Epithelial cell of esophagus (primary cell): ENCODE data around the gene NDUFV3.
"Not testable (repeated sequence)": the region's sequence is repeated elsewhere in the genome, so short reads cannot be mapped to it uniquely, and the experiment has no call there.

Source experiments
- DNase-seq: peaks from one replicate; pipeline ENCODE4 v3.0.0; 2010; ENCODE audit warnings: low read depth
- H3K4me3 ChIP-seq: 2 replicates; pipeline ENCODE4 v1.5.1; 2011; ENCODE audit warnings: mild to moderate bottlenecking, low read length, control low read depth
- TF ChIP-seq, protein P1 (sequence below): IDR thresholded peaks from 2 replicates; pipeline ENCODE4 v1.5.1; 2011; ENCODE audit warnings: low read depth, mild to moderate bottlenecking, low read length, control low read depth, inconsistent platforms; ENCODE audit not compliant: insufficient read depth; ENCODE audit errors: missing control alignments

The NDUFV3 gene

GRCh38 chr21:42922918-42923317, 29.8 kb downstream of the NDUFV3 start:
- H3K4me3 ChIP-seq, result no peak overlapping the region
- DNase-seq, result no peak
- TF ChIP-seq, protein P1, sequence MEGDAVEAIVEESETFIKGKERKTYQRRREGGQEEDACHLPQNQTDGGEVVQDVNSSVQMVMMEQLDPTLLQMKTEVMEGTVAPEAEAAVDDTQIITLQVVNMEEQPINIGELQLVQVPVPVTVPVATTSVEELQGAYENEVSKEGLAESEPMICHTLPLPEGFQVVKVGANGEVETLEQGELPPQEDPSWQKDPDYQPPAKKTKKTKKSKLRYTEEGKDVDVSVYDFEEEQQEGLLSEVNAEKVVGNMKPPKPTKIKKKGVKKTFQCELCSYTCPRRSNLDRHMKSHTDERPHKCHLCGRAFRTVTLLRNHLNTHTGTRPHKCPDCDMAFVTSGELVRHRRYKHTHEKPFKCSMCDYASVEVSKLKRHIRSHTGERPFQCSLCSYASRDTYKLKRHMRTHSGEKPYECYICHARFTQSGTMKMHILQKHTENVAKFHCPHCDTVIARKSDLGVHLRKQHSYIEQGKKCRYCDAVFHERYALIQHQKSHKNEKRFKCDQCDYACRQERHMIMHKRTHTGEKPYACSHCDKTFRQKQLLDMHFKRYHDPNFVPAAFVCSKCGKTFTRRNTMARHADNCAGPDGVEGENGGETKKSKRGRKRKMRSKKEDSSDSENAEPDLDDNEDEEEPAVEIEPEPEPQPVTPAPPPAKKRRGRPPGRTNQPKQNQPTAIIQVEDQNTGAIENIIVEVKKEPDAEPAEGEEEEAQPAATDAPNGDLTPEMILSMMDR, result no peak

GRCh38 chr21:42923553-42924432, 30.7 kb downstream of the NDUFV3 start:
- DNase-seq, result peak; percentile 86
- no peak overlapping the region for H3K4me3 ChIP-seq
- TF ChIP-seq, protein P1, result peak; percentile 91

GRCh38 chr21:42924433-42924751, 31.3 kb downstream of the NDUFV3 start:
- DNase-seq, result no peak
- TF ChIP-seq, protein P1, result no peak
- H3K4me3 ChIP-seq, result no peak overlapping the region

- H3K4me3 ChIP-seq, result no peak within 1 kb of the TSS
- DNase-seq, result no peak
- TF ChIP-seq, protein P1, result no peak
These were observed 32.2 kb downstream of the NDUFV3 start, which contains the start of gene ERVH48-1 for GRCh38 chr21:42925114-42925926. Gene ERVH48-1, minus strand, starts transcription at chr21:42925630. Its CDS starts 6,624 bp downstream, at chr21:42919006.

DNA sequence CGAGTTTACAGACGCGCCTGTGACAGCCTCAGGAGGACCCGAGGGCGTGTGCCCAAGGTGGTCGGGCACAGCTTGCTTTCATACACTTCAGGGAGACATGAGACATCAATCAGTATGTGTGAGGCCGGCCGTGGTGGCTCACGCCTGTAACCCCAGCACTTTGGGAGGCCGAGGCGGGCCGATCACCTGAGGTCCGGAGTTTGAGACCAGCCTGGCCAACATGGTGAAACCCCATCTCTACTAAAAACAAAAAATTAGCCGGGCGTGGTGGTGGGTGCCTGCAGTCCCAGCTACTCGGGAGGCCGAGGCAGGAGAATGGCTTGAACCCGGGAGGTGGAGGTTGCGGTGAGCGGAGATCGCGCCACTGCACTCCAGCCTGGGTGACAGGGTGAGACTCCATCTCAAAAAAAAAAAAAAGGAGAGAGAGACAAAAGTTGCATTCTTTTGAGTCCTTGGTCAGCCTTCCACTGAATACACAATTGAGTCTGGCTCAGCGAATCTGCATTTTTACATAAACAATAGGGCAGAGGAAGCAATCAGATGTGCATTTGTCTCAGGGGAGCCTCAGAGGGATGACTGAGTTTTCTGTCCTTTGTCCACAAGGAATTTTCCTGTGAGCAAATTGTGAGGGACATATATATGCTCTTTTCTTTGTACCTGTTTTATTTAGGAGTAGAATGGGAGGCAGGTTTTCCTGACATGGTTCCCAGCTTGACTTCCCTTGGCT, 34.5 kb downstream of the NDUFV3 start:
- not testable (repeated sequence) for DNase-seq

GRCh38 chr21:42929969-42930368, 36.9 kb downstream of the NDUFV3 start:
- no peak for DNase-seq
- TF ChIP-seq, protein P1, result no peak

More for the DNA sequence above, 34.5 kb downstream of the NDUFV3 start:
- not testable (repeated sequence) for H3K4me3 ChIP-seq

GRCh38 chr21:42931560-42932235, 38.6 kb downstream of the NDUFV3 start:
- no peak for DNase-seq
- TF ChIP-seq, protein P1, result no peak
- H3K4me3 ChIP-seq, result no peak overlapping the region

More at GRCh38 chr21:42929969-42930368, 36.9 kb downstream of the NDUFV3 start:
- H3K4me3 ChIP-seq, result no peak overlapping the region

DNA sequence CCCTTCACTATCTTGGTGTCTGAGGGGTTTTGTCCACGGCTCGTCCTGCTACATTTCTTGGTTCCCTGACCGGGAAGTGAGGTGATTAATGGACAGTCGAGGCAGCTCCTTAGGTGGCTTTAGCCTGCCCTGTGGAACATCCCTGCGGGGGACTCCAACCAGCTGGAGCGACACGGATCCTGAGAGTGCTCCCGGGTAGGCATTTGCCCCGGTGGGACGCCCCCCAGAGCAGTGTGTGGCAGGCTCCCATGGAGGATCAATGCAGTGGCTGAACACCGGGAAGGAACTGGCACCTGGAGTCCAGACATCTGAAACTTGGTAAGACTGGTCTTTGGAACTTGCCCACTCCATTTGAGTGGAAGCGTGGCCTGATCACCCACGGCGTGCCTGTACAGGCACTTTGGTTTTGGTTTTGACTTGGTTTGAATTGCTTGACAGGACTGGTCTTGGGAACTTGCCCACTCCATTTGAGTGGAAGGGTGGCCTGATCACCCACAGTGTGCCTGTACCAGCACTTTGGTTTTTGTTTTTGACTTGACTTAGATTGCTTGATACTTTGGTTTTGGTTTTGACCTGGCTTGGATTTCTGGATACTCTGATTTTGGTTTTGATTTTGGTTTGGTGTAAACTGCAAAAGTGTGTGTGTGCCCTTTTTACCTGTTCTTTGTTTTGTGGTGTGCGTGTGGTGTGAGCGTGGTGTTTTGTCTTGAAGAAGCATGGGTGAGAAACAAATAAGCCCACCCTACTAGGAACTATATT, 39.4 kb downstream of the NDUFV3 start:
- not testable (repeated sequence) for DNase-seq, H3K4me3 ChIP-seq

GRCh38 chr21:42933137-42933970, 40.2 kb downstream of the NDUFV3 start:
- not testable (repeated sequence) for H3K4me3 ChIP-seq
- peak; percentile 20 for DNase-seq
